Sigmoid colon (tissue), 7 donors: ENCODE results near the gene SLC26A3. TPM values are rescaled to one million over a fixed set of nuclear protein-coding genes. Genes with fewer than 3 reads are reported as not detected.

ENCODE experiments used
- DNase-seq: peaks from one replicate; pipeline ENCODE4 v3.0.0-alpha.2; 2019
- H3K27ac ChIP-seq, 4 donors: fragments of 200-600 bp; sonication (generic); one replicate each; pipeline ENCODE4 v1.5.1; 2016 to 2019; ENCODE audit warnings: mild to moderate bottlenecking in 1 of 4
- H3K27me3 ChIP-seq, 3 donors: fragments of 200-600 bp; sonication (generic); one replicate each; pipeline ENCODE4 v1.5.1; 2019; ENCODE audit warnings: mild to moderate bottlenecking in 1 of 3
- H3K36me3 ChIP-seq, 4 donors: fragments of 200-600 bp; sonication (generic); one replicate each; pipeline ENCODE4 v1.5.1; 2016 to 2019
- H3K4me1 ChIP-seq, 4 donors: fragments of 200-600 bp; sonication (generic); one replicate each; pipeline ENCODE4 v1.5.1; 2017 to 2019
- H3K4me3 ChIP-seq, 4 donors: fragments of 200-600 bp; sonication (generic); one replicate each; pipeline ENCODE4 v1.5.1; 2017 to 2019; ENCODE audit warnings: mild to moderate bottlenecking in 2 of 4, moderate library complexity in 1 of 4
- H3K9me3 ChIP-seq, 4 donors: fragments of 200-600 bp in 3 of 4; sonication (generic) in 3 of 4; one replicate each; pipeline versions ENCODE4 v1.5.1 to v1.6.1; 2013 to 2019
- EP300 ChIP-seq, 4 donors: sonication (generic); formaldehyde crosslinking; IDR thresholded peaks; one replicate each; pipeline ENCODE4 v1.6.1; 2017; ENCODE audit warnings: antibody characterized with exemption in 4 of 4
- POLR2A ChIP-seq, 2 donors: fragments of 450-650 bp; IDR thresholded peaks; one replicate each; pipeline ENCODE4 v1.6.1; 2016; ENCODE audit warnings: antibody characterized with exemption in 2 of 2, mild to moderate bottlenecking in 2 of 2, moderate library complexity in 2 of 2
- POLR2AphosphoS5 ChIP-seq, 4 donors: sonication (generic); formaldehyde crosslinking; IDR thresholded peaks; one replicate each; pipeline ENCODE4 v1.6.1; 2017; ENCODE audit warnings: antibody characterized with exemption in 4 of 4
- WGBS, 2 donors: extraction: QIAGEN DNeasy Blood & Tissue Kit; methylation state at CpG; one replicate each; pipeline ENCODE4 v1.1.7; 2013; 5-methylcytosine and 5-hydroxymethylcytosine counted together
- intact Hi-C: fragments of 100-400 bp; cut with DNase I; formaldehyde crosslinking; loops from one replicate; pipeline ENCODE4 v1.15.1; 2023
- polyA plus RNA-seq, 3 donors: library from polyadenylated mRNA; stranded (reverse); fragments of 200-250 nt; gene quantifications; one replicate each; pipeline ENCODE4 v1.2.3, GENCODE V29; 2013
- total RNA-seq, 4 donors: library from RNA; depleted of rRNA; stranded (reverse); fragments of >200 nt; gene quantifications; one replicate each; pipeline ENCODE4 v1.1.0, GENCODE V29; 2016
- TF ChIP-seq, protein P1 (sequence below), 4 experiments: fragments of 450-650 bp in 3 of 4; fragments of 200-600 bp in 1 of 4; IDR thresholded peaks; one replicate each; pipeline ENCODE4 v1.5.1; 2016 to 2019; ENCODE audit warnings: antibody characterized with exemption in 4 of 4, mild to moderate bottlenecking in 3 of 4, moderate library complexity in 2 of 4
- donor health status: healthy with polysubstance abuse.
- donor health status: Bipolar disorder and iron deficiency.
- donor health status: healthy.

The SLC26A3 gene
- total and polyA plus RNA-seq, 7 donors: 4.8 to 1,079 (median 12.0) TPM

DNA sequence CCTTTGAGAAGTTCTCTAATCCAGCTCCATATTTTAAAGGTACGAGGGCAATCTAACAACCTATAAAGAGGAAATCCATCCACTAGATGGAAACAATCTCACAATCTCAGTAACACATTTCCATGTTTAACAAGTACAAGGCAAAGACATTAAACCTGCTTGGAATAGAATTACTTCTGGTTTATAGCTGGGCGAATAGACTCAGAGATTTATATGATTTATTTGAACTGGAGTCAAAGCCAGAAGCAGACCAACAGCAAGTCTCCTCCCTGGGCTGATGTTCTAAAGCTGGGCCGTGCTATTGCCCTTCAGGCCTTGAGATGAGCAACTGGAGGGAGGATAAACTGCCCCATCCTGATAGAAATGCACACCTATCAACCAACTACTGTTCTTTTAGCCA lies 25.3 kb downstream of the SLC26A3 start:
- no peaks in the 10 kb centered on the region for H3K36me3 ChIP-seq
- H3K27ac ChIP-seq: peak overlapping the region in 3 of 4 donors; percentile 71 to 80 (median 78)
- H3K4me3 ChIP-seq: no peak overlapping the region
- peaks cover 0 to 56% (median 40%) of the 10 kb centered on the region in 4 donors for H3K4me1 ChIP-seq
- WGBS, 2 donors: 20 to 67% methylated on average over 3 of the region's 3 CpGs
- TF ChIP-seq POLR2A (IDR thresholded peaks at IDR 0.05) (no peak), POLR2AphosphoS5 (IDR thresholded peaks at IDR 0.05) (peak in 3 of 4 donors; percentile 60 to 74 (median 71)), EP300 (IDR thresholded peaks at IDR 0.05) (peak in 3 of 4 donors; percentile 16 to 31 (median 23))
- TF ChIP-seq, protein P1, sequence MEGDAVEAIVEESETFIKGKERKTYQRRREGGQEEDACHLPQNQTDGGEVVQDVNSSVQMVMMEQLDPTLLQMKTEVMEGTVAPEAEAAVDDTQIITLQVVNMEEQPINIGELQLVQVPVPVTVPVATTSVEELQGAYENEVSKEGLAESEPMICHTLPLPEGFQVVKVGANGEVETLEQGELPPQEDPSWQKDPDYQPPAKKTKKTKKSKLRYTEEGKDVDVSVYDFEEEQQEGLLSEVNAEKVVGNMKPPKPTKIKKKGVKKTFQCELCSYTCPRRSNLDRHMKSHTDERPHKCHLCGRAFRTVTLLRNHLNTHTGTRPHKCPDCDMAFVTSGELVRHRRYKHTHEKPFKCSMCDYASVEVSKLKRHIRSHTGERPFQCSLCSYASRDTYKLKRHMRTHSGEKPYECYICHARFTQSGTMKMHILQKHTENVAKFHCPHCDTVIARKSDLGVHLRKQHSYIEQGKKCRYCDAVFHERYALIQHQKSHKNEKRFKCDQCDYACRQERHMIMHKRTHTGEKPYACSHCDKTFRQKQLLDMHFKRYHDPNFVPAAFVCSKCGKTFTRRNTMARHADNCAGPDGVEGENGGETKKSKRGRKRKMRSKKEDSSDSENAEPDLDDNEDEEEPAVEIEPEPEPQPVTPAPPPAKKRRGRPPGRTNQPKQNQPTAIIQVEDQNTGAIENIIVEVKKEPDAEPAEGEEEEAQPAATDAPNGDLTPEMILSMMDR (IDR thresholded peaks at IDR 0.05): peak in 2 of 4 experiments; percentile 15 to 44
- H3K27me3 ChIP-seq: no peaks in the 10 kb centered on the region
- H3K9me3 ChIP-seq: no peaks in the 10 kb centered on the region
- intact Hi-C loops: loop anchor here (1.0 kb wide), 1 partner anchor 97 kb away; no protein-coding TSS in a partner anchor
- DNase-seq: peak; percentile 83

DNA sequence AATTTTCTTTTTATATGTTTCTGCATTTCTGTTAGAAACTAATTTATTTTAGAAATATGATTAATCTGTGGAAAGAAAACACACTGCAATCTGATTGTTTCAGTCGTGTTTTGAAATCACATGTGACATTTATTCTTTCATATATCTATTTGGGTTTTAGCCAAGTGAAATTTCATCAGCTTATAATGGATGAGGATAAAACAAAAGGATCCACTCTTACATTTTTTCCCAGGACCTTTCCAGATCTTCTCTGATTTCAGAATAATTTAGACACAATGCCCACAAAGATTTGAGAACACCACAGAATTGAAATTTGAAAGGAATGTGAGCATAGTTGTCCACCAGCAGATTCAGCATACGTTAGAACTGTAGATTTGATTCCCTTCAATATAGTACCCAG lies 30.0 kb downstream of the SLC26A3 start:
- H3K4me3 ChIP-seq: no peak overlapping the region
- intact Hi-C loops: no loop called here
- no peaks in the 10 kb centered on the region for H3K9me3 ChIP-seq
- no peaks in the 10 kb centered on the region for H3K36me3 ChIP-seq
- no peaks in the 10 kb centered on the region for H3K27me3 ChIP-seq
- TF ChIP-seq POLR2AphosphoS5 (IDR thresholded peaks at IDR 0.05) (no peak), POLR2A (IDR thresholded peaks at IDR 0.05) (no peak), EP300 (IDR thresholded peaks at IDR 0.05) (no peak)
- TF ChIP-seq, protein P1 (IDR thresholded peaks at IDR 0.05): no peak
- H3K4me1 ChIP-seq: peaks cover 0 to 14% (median 9%) of the 10 kb centered on the region in 4 donors
- WGBS, 2 donors: 56 to 68% methylated on average over 2 of the region's 2 CpGs
- H3K27ac ChIP-seq: no peak overlapping the region
- no peak for DNase-seq

DNA sequence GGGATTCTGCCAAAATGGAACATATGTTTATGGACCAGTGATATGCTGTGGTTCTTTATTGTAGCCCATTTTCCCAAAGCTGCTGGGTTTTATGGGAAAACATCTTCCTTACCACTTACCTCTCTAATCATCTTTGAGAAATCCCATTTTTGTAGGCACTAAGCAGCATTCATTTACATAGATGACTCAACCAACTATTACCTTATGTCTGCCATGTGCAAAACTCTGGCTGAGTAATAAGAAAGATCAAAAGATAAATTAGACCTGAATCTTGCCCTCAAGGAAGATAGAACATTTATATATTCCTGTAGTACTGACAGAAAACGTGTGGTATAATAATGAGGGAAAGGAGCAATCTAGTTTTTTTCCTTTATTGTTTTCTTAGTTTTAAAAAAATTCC lies 34.8 kb downstream of the SLC26A3 start:
- TF ChIP-seq EP300 (IDR thresholded peaks at IDR 0.05) (no peak), POLR2A (IDR thresholded peaks at IDR 0.05) (no peak), POLR2AphosphoS5 (IDR thresholded peaks at IDR 0.05) (no peak)
- TF ChIP-seq, protein P1 (IDR thresholded peaks at IDR 0.05): no peak
- no peak for DNase-seq
- no peaks in the 10 kb centered on the region for H3K9me3 ChIP-seq
- WGBS, 2 donors: 54 to 64% methylated on average over 1 of the region's 1 CpG
- no peak overlapping the region for H3K27ac ChIP-seq
- no peaks in the 10 kb centered on the region for H3K27me3 ChIP-seq
- no peak overlapping the region for H3K4me3 ChIP-seq
- H3K36me3 ChIP-seq: no peaks in the 10 kb centered on the region
- no peaks in the 10 kb centered on the region for H3K4me1 ChIP-seq
- intact Hi-C loops: no loop called here

DNA sequence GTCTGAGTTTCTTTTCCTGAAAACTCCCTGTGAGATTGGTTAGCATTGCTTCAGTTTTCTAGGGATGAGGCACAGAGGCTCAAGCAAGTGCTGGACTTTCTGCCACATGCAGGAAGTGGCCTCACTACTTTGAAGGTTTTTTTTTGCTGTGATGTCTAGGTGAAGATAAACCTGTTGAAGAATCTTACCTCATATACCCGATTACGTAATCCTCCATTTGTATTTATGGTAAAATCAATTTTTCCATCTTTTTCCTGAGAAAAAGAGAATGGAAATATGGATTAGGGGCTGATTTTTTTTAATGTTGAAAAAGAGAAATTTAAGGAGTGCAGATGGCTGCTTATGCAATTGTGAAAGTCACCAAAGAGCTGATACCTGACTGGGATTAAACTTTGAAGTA lies 35.6 kb downstream of the SLC26A3 start:
- Histone ChIP-seq H3K27me3 (no peaks in the 10 kb centered on the region), H3K9me3 (no peaks in the 10 kb centered on the region), H3K4me1 (no peaks in the 10 kb centered on the region), H3K27ac (no peak overlapping the region), H3K36me3 (no peaks in the 10 kb centered on the region), H3K4me3 (no peak overlapping the region)
- intact Hi-C loops: no loop called here
- 95 to 96% methylated on average over 2 of the region's 2 CpGs for WGBS, 2 donors
- no peak for TF ChIP-seq POLR2A (IDR thresholded peaks at IDR 0.05)
- no peak for TF ChIP-seq EP300 (IDR thresholded peaks at IDR 0.05)
- TF ChIP-seq, protein P1 (IDR thresholded peaks at IDR 0.05): no peak
- no peak for TF ChIP-seq POLR2AphosphoS5 (IDR thresholded peaks at IDR 0.05)
- DNase-seq: no peak

DNA sequence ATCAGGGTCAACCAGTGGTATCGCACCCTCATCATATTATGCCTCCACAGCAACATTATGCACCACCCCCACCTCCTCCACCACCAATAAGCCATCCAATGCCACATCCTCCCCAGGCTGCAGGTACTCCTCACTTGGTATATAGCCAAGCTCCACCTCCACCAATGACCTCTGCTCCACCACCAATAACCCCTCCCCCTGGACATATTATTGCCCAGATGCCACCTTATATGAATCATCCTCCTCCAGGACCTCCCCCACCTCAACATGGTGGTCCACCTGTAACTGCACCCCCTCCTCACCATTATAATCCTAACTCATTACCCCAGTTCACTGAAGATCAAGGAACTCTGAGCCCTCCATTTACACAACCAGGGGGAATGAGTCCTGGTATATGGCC lies 44.4 kb downstream of the SLC26A3 start:
- TF ChIP-seq POLR2AphosphoS5 (IDR thresholded peaks at IDR 0.05) (no peak), EP300 (IDR thresholded peaks at IDR 0.05) (no peak)
- peaks cover 14 to 75% (median 40%) of the 10 kb centered on the region in 4 donors for H3K36me3 ChIP-seq
- intact Hi-C loops: no loop called here
- no peak overlapping the region for H3K4me3 ChIP-seq
- H3K9me3 ChIP-seq: no peaks in the 10 kb centered on the region
- WGBS, 2 donors: 100% methylated on average over 1 of the region's 1 CpG
- no peaks in the 10 kb centered on the region for H3K27me3 ChIP-seq
- no peak overlapping the region for H3K27ac ChIP-seq
- no peak for DNase-seq
- H3K4me1 ChIP-seq: peaks cover 0 to 4% (median 0%) of the 10 kb centered on the region in 4 donors
